K562 (cell line): ENCODE data around the gene MAN1A1. TPM values are rescaled to one million over a fixed set of nuclear protein-coding genes. Genes with fewer than 3 reads are reported as not detected.

ENCODE experiments used
- AFF4 ChIP-seq: sonication (generic); formaldehyde crosslinking; IDR thresholded peaks from 2 replicates; pipeline ENCODE4 v1.8.0; 2023; ENCODE audit warnings: mild to moderate bottlenecking, missing genetic modification reagents
- CHD7 ChIP-seq: fragments of 200-600 bp; sonication (generic); IDR thresholded peaks from one replicate; pipeline ENCODE4 v1.6.1; 2012; ENCODE audit warnings: mild to moderate bottlenecking, low read depth, low read length, inconsistent platforms
- DPF2 ChIP-seq: fragments of 450-650 bp; IDR thresholded peaks from 2 replicates; pipeline ENCODE4 v1.6.1; 2016
- FOXK1 ChIP-seq: sonication (generic); formaldehyde crosslinking; IDR thresholded peaks from 2 replicates; pipeline ENCODE4 v1.8.0; 2022; ENCODE audit warnings: missing genetic modification reagents, mild to moderate bottlenecking, borderline replicate concordance
- HDAC1 ChIP-seq, 2 experiments: fragments of 450-650 bp; IDR thresholded peaks; 2 replicates each; pipeline ENCODE4 v1.6.1; 2016 to 2017; ENCODE audit warnings: inconsistent platforms in 1 of 2, mild to moderate bottlenecking in 1 of 2, moderate library complexity in 1 of 2
- USF2 ChIP-seq: sonication (generic); formaldehyde crosslinking; IDR thresholded peaks from 2 replicates; pipeline ENCODE4 v1.5.0; 2020; ENCODE audit warnings: missing genetic modification reagents
- ZFX ChIP-seq: sonication (generic); formaldehyde crosslinking; IDR thresholded peaks from 2 replicates; pipeline ENCODE4 v1.8.0; 2022; ENCODE audit warnings: mild to moderate bottlenecking, missing genetic modification reagents, moderate library complexity
- polyA plus RNA-seq, 8 experiments: library from polyadenylated mRNA; depleted of rRNA in 4 of 8; stranded (reverse) in 5 of 8; unstranded in 3 of 8; fragments of >200 nt; fragmentation: Nextera tagmentation in 2 of 8; fragmentation: Illumina TruSeq in 1 of 8; extraction: Ambion mirVana in 2 of 8; extraction: Trizol in 1 of 8; gene quantifications; 2 replicates each; pipeline versions ENCODE4 v1.2.1 to v1.2.3, GENCODE V29; 2011 to 2014; ENCODE audit warnings: inconsistent platforms in 1 of 8, missing spikeins in 1 of 8
- total RNA-seq, 7 experiments: library from RNA; depleted of rRNA in 6 of 7; stranded (reverse); fragments of >200 nt in 6 of 7; fragmentation: Illumina TruSeq in 2 of 7; extraction: Trizol in 2 of 7; gene quantifications; 2 replicates each; pipeline versions ENCODE4 v1.2.1 to v1.2.3, GENCODE V29; 2011 to 2021; ENCODE audit warnings: low replicate concordance in 1 of 7

MAN1A1 gene
- total and polyA plus RNA-seq, 9 of the 15 experiments (the other 6 are each of a cell fraction or from before 2014, with no cell fraction given), result 24.5 to 78.4 (median 59.7) TPM

- TF ChIP-seq AFF4 (CRISPR knock-in tag), result no peak
- TF ChIP-seq DPF2, result peak; percentile 63; the same call in 1 of the 2 replicates
- TF ChIP-seq ZFX (CRISPR knock-in tag), result peak; percentile 25; the same call in 1 of the 2 replicates
- no peak for TF ChIP-seq CHD7
- TF ChIP-seq HDAC1 (IDR thresholded peaks at IDR 0.05), result no peak
- TF ChIP-seq FOXK1 (CRISPR knock-in tag), result no peak
- no peak for TF ChIP-seq USF2 (CRISPR knock-in tag)
Observed at GRCh38 chr6:119310486-119311036, 39.0 kb downstream of the MAN1A1 start (continued).
